ENCODE measurements around the gene FHAD1. TPM values are rescaled to one million over a fixed set of nuclear protein-coding genes. Genes with fewer than 3 reads are reported as not detected.

The FHAD1 gene
- total RNA-seq, 2 experiments from 2014 or later: not detected

GRCh38 chr1:15408890-15409387 is 161.9 kb downstream of the FHAD1 start:
- Histone ChIP-seq H4K20me1 (ENCODE audit: insufficient read depth, low read length) (no peaks in the 10 kb centered on the region; the same call in 1 of the 2 replicates), H3K9me2 (ENCODE audit: insufficient read depth, low read length) (no peaks in the 10 kb centered on the region), H3K9me3 (ENCODE audit: low read length) (no peaks in the 10 kb centered on the region), H3K36me3 (ENCODE audit: insufficient read depth, low read length) (no peaks in the 10 kb centered on the region; the same call in 1 of the 2 replicates), H2AFZ (ENCODE audit: low read length) (peak overlapping the region; percentile 52), H3K4me2 (ENCODE audit: low read length) (peak overlapping the region; percentile 98), H3K79me2 (ENCODE audit: insufficient read depth, low read depth, low read length) (peaks cover 8% of the 10 kb centered on the region; the same call in 1 of the 2 replicates), H3K27ac (ENCODE audit: low read depth, low read length, poor library complexity, severe bottlenecking) (no peak overlapping the region), H3K4me1 (ENCODE audit: insufficient read depth, low read length, poor library complexity, severe bottlenecking) (peaks cover 19% of the 10 kb centered on the region), H3K4me3 (ENCODE audit: low read depth, low read length, poor library complexity, severe bottlenecking) (peak overlapping the region; percentile 87)
- CTCF ChIA-PET (ENCODE audit: unreplicated experiment): no interaction called here
- TF ChIP-seq CTCF (conservative IDR thresholded peaks at IDR 0.05; ENCODE audit: low read length) (no peak), EZH2phosphoT487 (IDR thresholded peaks at IDR 0.05; ENCODE audit: borderline replicate concordance, low read depth, low read length) (no peak)
- no TSS peak for BruUV-seq (replicated peaks)
- intact Hi-C loops (cut with micrococcal nuclease; ENCODE audit: unreplicated experiment): no loop called here
- DNase-seq (ENCODE audit: low spot score): no peak
- POLR2A ChIA-PET: interaction anchor here (0.5 kb wide), 1 partner anchor 791 kb away, joined by 4 read pairs; no protein-coding TSS in a partner anchor

GRCh38 chr1:15409388-15410222 is 162.6 kb downstream of the FHAD1 start, which contains the start of gene EFHD2:
EFHD2 (plus strand) TSS chr1:15409888; CDS start chr1:15409972, 84 bp downstream.
- intact Hi-C loops (cut with micrococcal nuclease; ENCODE audit: unreplicated experiment): no loop called here
- H2AFZ ChIP-seq (ENCODE audit: low read length): peak within 1 kb of the TSS; percentile 52

More at GRCh38 chr1:15409388-15410222, 162.6 kb downstream of the FHAD1 start, which contains the start of gene EFHD2:
- Histone ChIP-seq H3K4me1 (ENCODE audit: insufficient read depth, low read length, poor library complexity, severe bottlenecking) (peaks cover 19% of the 10 kb centered on the region), H3K27ac (ENCODE audit: low read depth, low read length, poor library complexity, severe bottlenecking) (no peak within 1 kb of the TSS), H3K9me3 (ENCODE audit: low read length) (no peaks in the 10 kb centered on the region), H4K20me1 (ENCODE audit: insufficient read depth, low read length) (no peaks in the 10 kb centered on the region; the same call in 1 of the 2 replicates), H3K36me3 (ENCODE audit: insufficient read depth, low read length) (no peaks in the 10 kb centered on the region; the same call in 1 of the 2 replicates), H3K4me2 (ENCODE audit: low read length) (peak within 1 kb of the TSS; percentile 98), H3K79me2 (ENCODE audit: insufficient read depth, low read depth, low read length) (peaks cover 8% of the 10 kb centered on the region; the same call in 1 of the 2 replicates), H3K9me2 (ENCODE audit: insufficient read depth, low read length) (no peaks in the 10 kb centered on the region), H3K4me3 (ENCODE audit: low read depth, low read length, poor library complexity, severe bottlenecking) (peak within 1 kb of the TSS; percentile 87)
- POLR2A ChIA-PET: interaction anchor here (0.6 kb wide), 1 partner anchor 1108 kb away, joined by 4 read pairs; no protein-coding TSS in a partner anchor
- TF ChIP-seq EZH2phosphoT487 (IDR thresholded peaks at IDR 0.05; ENCODE audit: borderline replicate concordance, low read depth, low read length) (no peak), CTCF (conservative IDR thresholded peaks at IDR 0.05; ENCODE audit: low read length) (no peak)
- DNase-seq (ENCODE audit: low spot score): peak; percentile 86
- CTCF ChIA-PET (ENCODE audit: unreplicated experiment): no interaction called here
- no TSS peak for BruUV-seq (replicated peaks)
